Brain microvascular endothelial cell (primary cell): ENCODE data around the gene ITGBL1.
A peak's percentile ranks its signal among the peaks of the same experiment; 100 is the strongest.

ENCODE experiments used
- DNase-seq: peaks from one replicate; pipeline ENCODE4 v3.0.0-alpha.2; 2020
- H3K27ac ChIP-seq: fragments of 250-450 bp; sonication (Bioruptor Pico); 2 replicates; pipeline ENCODE4 v1.5.1; 2020; ENCODE audit warnings: mild to moderate bottlenecking, moderate library complexity
- H3K27me3 ChIP-seq: fragments of 250-450 bp; sonication (Bioruptor Pico); replicated peaks from 2 replicates; pipeline ENCODE4 v1.5.1; 2020; ENCODE audit warnings: mild to moderate bottlenecking
- H3K36me3 ChIP-seq: fragments of 250-450 bp; sonication (Bioruptor Pico); replicated peaks from 2 replicates; pipeline ENCODE4 v1.5.1; 2020; ENCODE audit warnings: mild to moderate bottlenecking
- H3K4me3 ChIP-seq: 2 replicates; pipeline ENCODE4 v1.5.1; 2011; ENCODE audit warnings: low read depth, mild to moderate bottlenecking, control low read depth, low read length, moderate library complexity
- CTCF ChIP-seq: IDR thresholded peaks from 2 replicates; pipeline ENCODE4 v1.5.1; 2011; ENCODE audit warnings: low read depth, mild to moderate bottlenecking, moderate library complexity, low read length, control low read depth, inconsistent platforms; ENCODE audit errors: missing control alignments
- in situ Hi-C: cut with HindIII; loops from 2 replicates; pipeline ENCODE4 v1.10.0; 2017; ENCODE audit warnings: low sequenced_read_pairs, low pct_ligation_motif_present

The ITGBL1 gene

GRCh38 chr13:101579281-101579802 is 126.9 kb downstream of the ITGBL1 start:
- Histone ChIP-seq H3K36me3 (peaks cover 1% of the 10 kb centered on the region), H3K27ac (peak overlapping the region; percentile 67), H3K27me3 (no peaks in the 10 kb centered on the region), H3K4me3 (no peak overlapping the region)
- in situ Hi-C loops: no loop called here
- TF ChIP-seq CTCF: no peak
- DNase-seq: peak; percentile 82

GRCh38 chr13:101584331-101584730 is 131.9 kb downstream of the ITGBL1 start:
- Histone ChIP-seq H3K27me3 (no peaks in the 10 kb centered on the region), H3K27ac (no peak overlapping the region), H3K36me3 (peaks cover 2% of the 10 kb centered on the region), H3K4me3 (no peak overlapping the region)
- in situ Hi-C loops: no loop called here
- no peak for TF ChIP-seq CTCF
- DNase-seq: no peak

GRCh38 chr13:101590479-101590878 is 138.0 kb downstream of the ITGBL1 start:
- no peak for DNase-seq

GRCh38 chr13:101594936-101595335 is 142.5 kb downstream of the ITGBL1 start:
- Histone ChIP-seq H3K4me3 (no peak overlapping the region), H3K36me3 (no peaks in the 10 kb centered on the region), H3K27ac (no peak overlapping the region), H3K27me3 (no peaks in the 10 kb centered on the region)
- in situ Hi-C loops: no loop called here
- no peak for TF ChIP-seq CTCF
- DNase-seq: no peak

More at GRCh38 chr13:101590479-101590878, 138.0 kb downstream of the ITGBL1 start:
- no peaks in the 10 kb centered on the region for H3K36me3 ChIP-seq
- H3K27ac ChIP-seq: no peak overlapping the region
- H3K27me3 ChIP-seq: no peaks in the 10 kb centered on the region
- TF ChIP-seq CTCF: no peak
- no peak overlapping the region for H3K4me3 ChIP-seq
- in situ Hi-C loops: no loop called here

- H3K36me3 ChIP-seq: no peaks in the 10 kb centered on the region
- in situ Hi-C loops: no loop called here
These were observed 144.3 kb downstream of the ITGBL1 start for GRCh38 chr13:101596803-101597202.

More at GRCh38 chr13:101596803-101597202, 144.3 kb downstream of the ITGBL1 start:
- H3K27ac ChIP-seq: no peak overlapping the region
- H3K4me3 ChIP-seq: no peak overlapping the region
- no peak for DNase-seq
- TF ChIP-seq CTCF: no peak
- no peaks in the 10 kb centered on the region for H3K27me3 ChIP-seq
